Measurements from ENCODE around the gene EPS8L2. TPM values are rescaled to one million over a fixed set of nuclear protein-coding genes. Genes with fewer than 3 reads are reported as not detected.
A peak's percentile ranks its signal among the peaks of the same experiment; 100 is the strongest.

The EPS8L2 gene
- total and polyA plus RNA-seq, 2 of the 13 experiments (the other 11 are each of a cell fraction or from before 2014, with no cell fraction given) = 89.3 to 416 TPM

GRCh38 chr11:776561-777287 lies 70.7 kb downstream of the EPS8L2 start (continued):
- no peak for TF ChIP-seq ZNF777 (CRISPR knock-in tag; IDR thresholded peaks at IDR 0.05)
- TF ChIP-seq REL (CRISPR knock-in tag; conservative IDR thresholded peaks at IDR 0.05) = no peak
- TF ChIP-seq RFX3 (CRISPR knock-in tag; IDR thresholded peaks at IDR 0.05) = no peak
- no peak for TF ChIP-seq ZHX2 (IDR thresholded peaks at IDR 0.05; ENCODE audit: low read depth)
- no peak for TF ChIP-seq ZHX2 (CRISPR knock-in tag; IDR thresholded peaks at IDR 0.05; ENCODE audit: borderline replicate concordance)
- no peak for TF ChIP-seq ATM (IDR thresholded peaks at IDR 0.05; ENCODE audit: borderline replicate concordance)
- TF ChIP-seq, protein P1, sequence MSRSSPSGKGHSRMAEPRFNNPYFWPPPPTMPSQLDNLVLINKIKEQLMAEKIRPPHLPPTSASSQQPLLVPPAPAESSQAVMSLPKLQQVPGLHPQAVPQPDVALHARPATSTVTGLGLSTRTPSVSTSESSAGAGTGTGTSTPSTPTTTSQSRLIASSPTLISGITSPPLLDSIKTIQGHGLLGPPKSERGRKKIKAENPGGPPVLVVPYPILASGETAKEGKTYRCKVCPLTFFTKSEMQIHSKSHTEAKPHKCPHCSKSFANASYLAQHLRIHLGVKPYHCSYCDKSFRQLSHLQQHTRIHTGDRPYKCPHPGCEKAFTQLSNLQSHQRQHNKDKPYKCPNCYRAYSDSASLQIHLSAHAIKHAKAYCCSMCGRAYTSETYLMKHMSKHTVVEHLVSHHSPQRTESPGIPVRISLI (CRISPR knock-in tag; IDR thresholded peaks at IDR 0.05; ENCODE audit: borderline replicate concordance) = no peak
- TF ChIP-seq, protein P2, sequence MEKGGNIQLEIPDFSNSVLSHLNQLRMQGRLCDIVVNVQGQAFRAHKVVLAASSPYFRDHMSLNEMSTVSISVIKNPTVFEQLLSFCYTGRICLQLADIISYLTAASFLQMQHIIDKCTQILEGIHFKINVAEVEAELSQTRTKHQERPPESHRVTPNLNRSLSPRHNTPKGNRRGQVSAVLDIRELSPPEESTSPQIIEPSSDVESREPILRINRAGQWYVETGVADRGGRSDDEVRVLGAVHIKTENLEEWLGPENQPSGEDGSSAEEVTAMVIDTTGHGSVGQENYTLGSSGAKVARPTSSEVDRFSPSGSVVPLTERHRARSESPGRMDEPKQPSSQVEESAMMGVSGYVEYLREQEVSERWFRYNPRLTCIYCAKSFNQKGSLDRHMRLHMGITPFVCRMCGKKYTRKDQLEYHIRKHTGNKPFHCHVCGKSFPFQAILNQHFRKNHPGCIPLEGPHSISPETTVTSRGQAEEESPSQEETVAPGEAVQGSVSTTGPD (CRISPR knock-in tag; IDR thresholded peaks at IDR 0.05) = no peak
- no peak for TF ChIP-seq SRSF9 (IDR thresholded peaks at IDR 0.05; ENCODE audit: borderline replicate concordance, insufficient read depth, low read depth, low read length, poor library complexity, severe bottlenecking)
- no peak for TF ChIP-seq ZBTB8A (CRISPR knock-in tag; IDR thresholded peaks at IDR 0.05; ENCODE audit: borderline replicate concordance, low read depth)
- TF ChIP-seq, protein P3, sequence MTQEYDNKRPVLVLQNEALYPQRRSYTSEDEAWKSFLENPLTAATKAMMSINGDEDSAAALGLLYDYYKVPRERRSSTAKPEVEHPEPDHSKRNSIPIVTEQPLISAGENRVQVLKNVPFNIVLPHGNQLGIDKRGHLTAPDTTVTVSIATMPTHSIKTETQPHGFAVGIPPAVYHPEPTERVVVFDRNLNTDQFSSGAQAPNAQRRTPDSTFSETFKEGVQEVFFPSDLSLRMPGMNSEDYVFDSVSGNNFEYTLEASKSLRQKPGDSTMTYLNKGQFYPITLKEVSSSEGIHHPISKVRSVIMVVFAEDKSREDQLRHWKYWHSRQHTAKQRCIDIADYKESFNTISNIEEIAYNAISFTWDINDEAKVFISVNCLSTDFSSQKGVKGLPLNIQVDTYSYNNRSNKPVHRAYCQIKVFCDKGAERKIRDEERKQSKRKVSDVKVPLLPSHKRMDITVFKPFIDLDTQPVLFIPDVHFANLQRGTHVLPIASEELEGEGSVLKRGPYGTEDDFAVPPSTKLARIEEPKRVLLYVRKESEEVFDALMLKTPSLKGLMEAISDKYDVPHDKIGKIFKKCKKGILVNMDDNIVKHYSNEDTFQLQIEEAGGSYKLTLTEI (CRISPR knock-in tag; conservative IDR thresholded peaks at IDR 0.05) = no peak
- TF ChIP-seq, protein P4, sequence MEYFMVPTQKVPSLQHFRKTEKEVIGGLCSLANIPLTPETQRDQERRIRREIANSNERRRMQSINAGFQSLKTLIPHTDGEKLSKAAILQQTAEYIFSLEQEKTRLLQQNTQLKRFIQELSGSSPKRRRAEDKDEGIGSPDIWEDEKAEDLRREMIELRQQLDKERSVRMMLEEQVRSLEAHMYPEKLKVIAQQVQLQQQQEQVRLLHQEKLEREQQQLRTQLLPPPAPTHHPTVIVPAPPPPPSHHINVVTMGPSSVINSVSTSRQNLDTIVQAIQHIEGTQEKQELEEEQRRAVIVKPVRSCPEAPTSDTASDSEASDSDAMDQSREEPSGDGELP (IDR thresholded peaks at IDR 0.05; ENCODE audit: borderline replicate concordance, low read depth) = no peak
- no peak for TF ChIP-seq E2F2 (CRISPR knock-in tag; IDR thresholded peaks at IDR 0.05; ENCODE audit: borderline replicate concordance)
- no peak for TF ChIP-seq ZNF446 (CRISPR knock-in tag; IDR thresholded peaks at IDR 0.05)
- 0 out of 2 replicates have a peak, but pooled peaks have one; percentile 39 for TF ChIP-seq ZNF30 (CRISPR knock-in tag; IDR thresholded peaks at IDR 0.05)

Data from HepG2 (cell line).